GM19025 (cell line): Measurements from ENCODE around the gene USP4.
"Not testable (repeated sequence)": the region's sequence is repeated elsewhere in the genome, so short reads cannot be mapped to it uniquely, and the experiment has no call there.

ENCODE experiments used
- ATAC-seq: cut with Tn5 transposase; IDR thresholded peaks from one replicate; pipeline ENCODE4 v1.9.1; 2021; ENCODE audit warnings: mild to moderate bottlenecking, low read depth, moderate library complexity; ENCODE audit not compliant: unreplicated experiment

Gene USP4

DNA sequence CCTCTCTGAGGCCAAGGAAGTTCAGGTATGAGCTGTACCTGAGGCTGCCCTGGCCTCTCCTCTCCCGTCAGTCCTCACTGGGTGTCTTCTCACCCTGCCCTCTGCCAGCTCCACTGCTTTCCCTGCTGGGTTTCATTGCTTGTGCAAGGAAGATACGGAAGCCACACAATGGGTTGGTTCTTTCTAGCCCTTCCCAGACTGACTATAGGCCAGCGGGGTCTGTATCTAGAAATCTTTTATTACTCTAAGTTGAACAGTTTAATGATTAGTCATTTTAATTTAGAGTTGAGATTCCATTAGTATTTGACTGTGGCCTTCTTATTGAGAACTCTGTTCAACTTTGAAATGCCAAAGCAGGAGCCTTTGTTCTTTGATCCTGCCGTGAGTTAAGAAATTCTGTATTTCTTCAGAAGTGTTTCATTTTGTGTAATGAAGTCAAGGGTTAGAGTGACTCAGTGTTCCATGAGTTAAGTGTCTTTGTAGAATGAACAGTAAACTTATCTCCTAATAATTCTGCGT, 79.0 kb downstream of the USP4 start:
- no peak for ATAC-seq

DNA sequence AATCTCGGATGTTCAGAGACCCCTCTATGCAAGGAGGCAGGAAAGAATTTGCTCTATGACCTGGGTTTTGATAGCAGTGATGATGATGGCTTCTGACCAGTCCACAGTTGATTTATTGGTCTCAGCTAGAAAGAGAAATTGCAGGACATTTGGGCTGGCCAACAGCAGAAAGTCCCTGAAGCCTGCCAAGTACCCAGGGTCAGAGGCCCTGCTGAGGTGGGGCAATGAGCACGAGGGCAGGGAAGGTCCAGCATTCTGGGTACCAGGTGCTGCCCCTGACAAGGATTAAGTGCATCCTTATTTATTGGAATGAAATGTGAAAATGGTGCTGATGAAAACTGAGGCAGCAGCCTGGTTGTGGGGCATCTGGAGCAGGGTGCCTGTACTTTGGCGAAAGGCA, 82.7 kb downstream of the USP4 start:
- no peak for ATAC-seq

DNA sequence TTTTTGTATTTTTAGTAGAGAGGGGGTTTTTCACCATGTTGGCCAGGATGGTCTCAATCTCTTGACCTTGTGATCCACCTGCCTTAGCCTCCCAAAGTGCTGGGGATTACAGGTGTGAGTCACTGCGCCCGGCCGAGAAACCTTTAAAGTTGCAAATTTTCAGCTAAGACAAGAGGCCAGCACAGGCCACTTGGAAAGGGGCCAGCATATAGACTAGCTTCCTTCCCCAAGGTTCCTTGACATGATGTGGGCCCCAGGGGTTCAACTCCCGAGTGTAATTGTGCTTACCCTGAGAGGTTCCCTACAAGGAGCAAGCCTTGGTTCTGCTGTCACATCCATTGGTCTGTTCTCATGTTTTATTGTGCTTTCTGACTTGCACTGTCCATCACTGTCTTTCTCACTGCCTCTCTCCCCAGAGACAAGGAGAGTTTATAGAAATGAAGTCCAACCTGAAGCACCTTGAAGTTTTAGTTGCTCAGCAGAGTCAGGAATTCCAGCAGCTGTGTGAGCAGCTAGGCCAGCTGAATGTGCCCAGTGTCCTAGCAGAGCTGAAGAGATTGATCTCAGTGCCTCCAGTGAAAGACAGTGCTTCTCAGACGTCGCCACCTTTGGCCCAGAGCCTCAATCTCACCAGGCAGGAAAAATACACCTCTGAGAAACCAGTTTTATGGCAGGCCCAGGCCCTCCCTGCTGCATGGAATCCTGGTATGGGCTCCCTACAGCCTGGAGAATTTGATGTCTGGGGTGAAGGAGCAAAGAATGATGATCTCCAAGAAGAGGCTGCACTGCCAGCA, 83.9 kb downstream of the USP4 start:
- no peak for ATAC-seq

DNA sequence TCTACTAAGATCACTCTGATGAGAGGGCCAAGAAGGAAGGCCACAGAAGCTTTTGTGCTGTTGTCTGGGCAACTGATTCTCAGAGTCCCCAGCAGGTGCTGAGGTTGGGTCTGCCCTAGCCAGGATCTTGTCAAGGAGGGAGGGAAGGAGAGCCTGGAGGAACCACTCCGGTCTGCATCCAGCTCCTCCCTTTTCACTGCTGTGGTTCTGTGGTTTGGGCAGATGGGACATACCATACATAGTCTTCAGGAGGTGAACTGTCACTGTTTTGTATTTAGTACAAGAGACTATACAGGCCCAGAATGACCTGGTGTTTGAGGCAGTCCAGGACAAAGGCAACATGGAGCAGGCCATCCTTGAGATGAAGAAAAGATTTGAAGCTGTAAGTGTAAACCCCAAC, 84.7 kb downstream of the USP4 start:
- ATAC-seq = no peak

DNA sequence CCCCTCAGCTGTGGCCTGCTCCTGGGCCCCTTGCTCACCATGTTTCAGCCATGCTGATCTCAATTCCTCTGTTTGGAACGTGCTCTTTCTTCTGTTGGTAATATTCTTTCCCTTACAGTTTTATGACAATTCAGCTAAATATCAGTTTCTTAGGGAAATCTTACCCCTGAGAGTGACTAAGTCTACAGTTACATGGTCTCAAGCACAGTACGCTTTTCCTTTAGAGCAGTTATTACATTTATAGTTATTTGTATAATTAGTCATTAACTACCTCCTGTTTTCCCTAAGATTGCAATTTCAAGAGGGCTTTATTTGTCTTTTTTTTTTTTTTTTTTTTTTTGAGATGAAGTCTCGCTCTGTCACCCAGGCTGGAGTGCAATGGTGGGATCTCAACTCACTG, 86.3 kb downstream of the USP4 start:
- ATAC-seq = no peak

DNA sequence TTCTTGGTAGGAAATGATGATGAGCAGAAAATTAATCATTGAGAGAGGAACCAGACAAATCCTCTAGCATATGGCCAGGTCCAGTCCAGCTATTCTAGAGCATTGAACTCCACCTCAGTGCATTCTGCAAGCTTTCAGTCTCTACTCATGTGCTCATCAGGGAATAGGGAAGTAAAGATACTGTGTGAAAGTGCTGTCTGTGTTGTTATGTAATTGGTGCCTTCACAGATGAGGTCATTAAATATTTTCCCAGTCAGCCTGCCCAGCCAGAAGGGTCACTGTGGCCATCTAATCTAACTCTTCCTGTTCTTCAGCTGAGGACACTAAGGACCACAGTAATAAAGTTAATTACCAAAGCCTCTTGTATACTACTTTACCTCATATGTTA, 91.0 kb downstream of the USP4 start:
- ATAC-seq = no peak

GRCh38 chr3:49244581-49245205, 95.2 kb downstream of the USP4 start:
- no peak for ATAC-seq

GRCh38 chr3:49240091-49240490, 99.8 kb downstream of the USP4 start:
- ATAC-seq = not testable (repeated sequence)

GRCh38 chr3:49238274-49239127, 101.4 kb downstream of the USP4 start:
- no peak for ATAC-seq

DNA sequence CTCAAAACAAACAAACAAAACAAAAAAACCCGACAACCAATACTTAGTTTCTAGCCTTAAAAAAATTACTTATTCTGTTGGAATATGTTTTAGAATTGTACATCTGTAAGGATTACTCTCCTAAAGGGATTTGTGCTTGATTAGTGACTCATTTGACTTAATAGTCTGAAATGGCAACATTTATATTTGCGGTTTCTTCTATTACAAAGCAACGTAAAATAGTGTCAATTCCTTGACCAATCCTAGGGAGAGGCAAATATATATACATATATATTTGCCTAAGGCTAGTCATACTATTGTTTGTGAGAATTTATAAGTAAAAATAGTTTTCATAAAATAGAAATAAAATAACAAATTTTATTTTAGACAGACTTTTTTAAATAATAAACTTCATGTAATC, 102.5 kb downstream of the USP4 start:
- no peak for ATAC-seq

DNA sequence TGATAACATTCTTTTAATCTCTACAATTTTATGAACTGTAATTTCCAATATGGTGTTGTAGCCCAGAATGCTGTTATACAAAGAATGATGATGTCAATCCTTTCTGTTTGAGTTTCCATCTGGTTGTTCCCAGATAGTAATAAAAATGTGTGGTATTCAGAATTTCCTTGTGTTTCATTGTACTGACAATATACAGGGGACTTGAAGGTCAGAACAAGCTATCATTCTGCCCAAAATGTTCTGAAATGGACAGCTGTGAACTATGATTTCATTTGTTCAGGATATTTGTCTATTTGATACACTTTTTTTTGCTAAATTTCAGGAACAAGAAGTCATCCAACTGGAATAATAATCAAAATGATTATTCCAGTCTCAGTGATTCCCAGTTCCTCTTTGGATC, 103.6 kb downstream of the USP4 start:
- ATAC-seq = no peak

- ATAC-seq = not testable (repeated sequence)
These were observed 111.0 kb downstream of the USP4 start for GRCh38 chr3:49228817-49229216.
